Measurements from ENCODE around the gene PRKCZ. TPM values are rescaled to one million over a fixed set of nuclear protein-coding genes. Genes with fewer than 3 reads are reported as not detected.

PRKCZ gene
- total RNA-seq, 1 donor from 2014 or later: 41.6 TPM

DNA sequence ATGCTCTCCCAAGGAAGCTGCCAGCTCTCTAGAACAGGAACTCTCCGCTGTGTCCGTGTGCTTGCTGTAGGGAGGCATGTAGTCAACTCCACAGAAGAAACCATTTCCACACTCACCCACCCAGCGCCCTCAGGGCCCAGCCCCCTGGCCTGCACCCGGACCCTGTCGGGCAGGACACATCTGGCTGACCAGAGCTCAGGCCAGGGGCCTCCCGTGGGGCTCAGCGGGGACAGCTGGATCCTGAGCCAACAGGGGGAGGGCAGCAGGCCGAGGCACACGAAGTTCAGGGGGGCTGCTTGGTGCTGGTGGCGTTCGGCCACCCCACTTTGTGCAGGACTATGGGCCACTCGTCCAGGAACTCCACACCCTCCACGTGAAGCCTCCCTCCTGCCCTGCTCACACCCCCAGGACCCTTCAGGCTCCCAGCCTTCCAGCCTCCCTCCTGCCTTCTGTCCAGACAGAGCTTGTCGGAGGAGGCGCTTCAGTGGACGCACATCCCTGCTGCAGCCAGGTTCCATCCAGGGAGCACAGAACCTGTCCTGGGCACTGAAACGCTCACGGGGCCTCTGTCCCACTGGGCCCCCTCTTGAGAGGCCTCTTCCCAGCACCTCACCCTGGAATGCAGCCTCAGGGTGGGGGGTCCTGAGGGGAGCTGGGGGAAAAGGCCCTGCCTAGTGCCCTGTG lies 159.3 kb downstream of the PRKCZ start:
- peak; percentile 49 for DNase-seq (ENCODE audit: low spot score)

DNA sequence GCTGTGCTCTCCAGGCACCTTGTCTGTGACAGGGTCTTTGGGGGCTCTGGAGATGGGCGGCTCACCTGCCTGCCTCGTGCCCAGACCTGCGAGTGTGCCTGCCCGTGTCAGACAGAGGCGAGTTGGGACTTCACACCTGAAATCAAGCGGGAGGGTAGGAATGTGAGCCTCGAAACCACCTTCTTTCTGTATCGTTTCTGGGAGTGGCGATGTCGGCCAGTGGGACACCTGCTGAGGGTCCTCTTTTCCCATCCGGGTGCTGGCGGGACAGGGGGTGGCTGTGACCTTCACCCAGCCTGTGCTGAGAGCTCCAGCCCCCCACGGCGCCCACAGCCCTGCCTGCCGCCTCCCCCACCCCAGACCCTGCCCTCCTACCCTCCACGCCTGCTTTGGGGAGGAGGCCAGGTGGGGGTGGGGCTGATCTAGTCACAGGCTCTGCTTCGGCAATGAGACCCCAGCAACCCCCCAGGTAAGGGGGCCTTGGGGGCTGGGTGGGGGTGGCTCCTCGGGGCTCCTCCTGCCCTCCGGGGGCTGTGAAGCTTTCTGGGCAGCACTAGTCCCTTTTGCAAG lies 160.0 kb downstream of the PRKCZ start:
- peak; percentile 51 for DNase-seq (ENCODE audit: low spot score)

DNA sequence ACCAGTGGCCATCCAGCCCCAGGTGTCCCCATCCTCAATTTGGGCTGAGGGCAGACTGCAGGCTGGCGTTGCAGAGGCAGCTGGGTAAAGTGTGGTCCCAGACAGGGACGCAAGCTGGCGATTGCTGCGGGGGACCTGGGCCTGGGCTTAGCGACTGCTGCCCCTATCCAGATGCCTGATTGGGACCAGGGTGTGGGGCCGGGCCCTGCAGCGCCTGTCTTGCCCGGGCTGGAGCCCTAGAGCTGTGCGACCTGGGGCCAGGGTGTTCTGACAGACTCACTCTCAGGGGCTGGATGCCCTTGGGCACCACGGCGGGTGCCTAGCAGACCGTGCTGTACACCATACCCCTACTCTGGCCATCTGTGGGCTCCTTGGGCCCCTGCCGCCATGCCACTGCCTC lies 160.6 kb downstream of the PRKCZ start:
- DNase-seq (ENCODE audit: low spot score): peak; percentile 47

- DNase-seq (ENCODE audit: low spot score): no peak
These were observed 162.0 kb downstream of the PRKCZ start for GRCh38 chr1:2212274-2212531.

DNA sequence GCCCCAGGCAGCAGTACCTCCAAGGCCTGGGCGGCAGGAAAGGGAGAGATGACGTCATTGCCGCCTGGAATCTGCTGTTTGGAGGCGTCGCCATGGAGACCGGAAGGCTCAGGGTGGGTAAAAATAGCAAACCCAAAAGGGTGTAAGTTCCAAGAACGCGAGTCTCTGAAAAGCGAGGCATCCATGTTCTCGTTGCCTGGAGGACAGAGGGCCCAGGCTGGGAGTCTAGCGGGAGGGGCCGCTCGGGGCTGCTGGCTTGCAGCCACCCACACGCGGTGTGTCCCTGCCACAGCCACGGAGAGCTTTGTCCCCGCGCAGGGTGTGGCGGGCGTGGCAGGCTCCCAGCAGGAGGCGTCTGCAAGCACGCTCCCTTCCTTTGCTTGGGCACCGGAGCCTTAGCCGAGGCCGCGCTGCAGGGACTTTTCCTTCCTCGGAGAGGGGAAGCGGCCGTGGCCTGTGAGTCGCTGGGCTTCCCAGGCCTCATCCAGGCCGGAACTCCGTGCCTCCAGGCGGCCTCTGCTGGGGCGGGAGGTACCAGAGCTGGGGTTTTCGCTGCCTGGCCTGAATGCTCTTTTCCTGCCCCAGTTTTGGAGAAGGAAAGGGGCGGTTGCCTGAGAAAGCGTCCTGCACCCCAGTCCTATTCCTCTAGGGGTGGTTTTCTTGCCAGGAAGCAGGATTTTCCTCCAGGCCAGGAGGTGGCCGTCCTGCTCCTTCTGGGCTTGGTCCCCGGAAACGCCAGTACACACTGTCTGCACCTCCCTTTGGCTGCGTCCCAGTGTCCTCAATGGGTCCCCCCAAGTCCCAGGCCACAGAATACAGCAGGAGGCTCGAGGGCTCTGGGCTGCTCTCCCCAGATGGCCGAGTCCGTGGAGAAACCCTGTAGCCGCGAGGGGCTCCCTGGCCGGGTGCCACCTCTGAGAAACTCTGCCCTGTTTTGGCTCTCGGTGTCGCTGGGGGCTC lies 162.6 kb downstream of the PRKCZ start:
- peak; percentile 89 for DNase-seq (ENCODE audit: low spot score)

DNA sequence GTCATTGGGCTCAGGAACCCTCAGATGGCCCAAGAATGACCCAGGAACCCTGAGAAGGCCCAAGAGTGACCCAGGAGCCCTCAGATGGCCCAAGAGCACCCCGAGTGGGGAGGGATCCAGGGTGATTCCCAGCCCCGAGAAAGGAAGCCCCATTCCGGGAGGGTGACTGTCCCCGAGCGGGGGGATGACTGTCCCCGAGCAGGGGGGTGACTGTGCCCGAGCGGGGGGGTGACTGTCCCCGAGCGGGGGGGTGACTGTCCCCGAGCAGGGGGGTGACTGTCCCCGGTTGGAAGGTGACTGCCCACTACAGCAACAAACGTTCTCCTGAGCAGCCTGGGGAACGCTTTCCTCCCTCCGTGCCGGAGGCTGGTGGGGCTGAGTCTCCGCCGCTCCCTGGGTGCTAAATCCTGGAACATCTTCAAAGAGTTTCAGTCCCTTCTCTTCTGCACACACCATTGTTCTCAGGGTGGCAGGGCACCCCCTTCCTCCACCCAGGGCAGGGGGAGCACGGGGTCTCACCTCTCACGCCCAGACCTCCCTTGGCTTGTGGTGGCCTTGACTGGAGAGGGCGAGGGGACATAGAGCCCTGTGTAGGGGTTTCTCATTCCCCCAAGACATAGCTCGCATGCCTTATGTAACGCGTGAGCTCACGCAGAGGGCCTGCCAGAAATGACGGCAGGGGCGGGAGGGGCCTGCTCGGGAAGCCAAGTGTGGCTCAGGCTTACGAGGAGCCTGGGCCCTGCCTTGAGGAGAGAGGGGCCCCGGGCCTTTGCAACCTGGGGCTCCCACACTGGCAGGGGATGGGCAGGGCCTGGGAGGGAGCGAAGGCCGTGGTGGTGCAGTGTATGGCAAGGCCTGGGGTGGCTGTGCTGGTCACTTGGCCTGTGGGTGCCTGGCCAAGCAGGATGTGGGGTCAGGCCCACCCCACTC lies 163.6 kb downstream of the PRKCZ start:
- peak; percentile 84 for DNase-seq (ENCODE audit: low spot score)

GRCh38 chr1:2214541-2215241 lies 164.5 kb downstream of the PRKCZ start:
- peak; percentile 62 for DNase-seq (ENCODE audit: low spot score)

- peak; percentile 51 for DNase-seq (ENCODE audit: low spot score)
These were observed 165.1 kb downstream of the PRKCZ start for GRCh38 chr1:2215329-2215728.

- peak; percentile 43 for DNase-seq (ENCODE audit: low spot score)
These were observed 165.9 kb downstream of the PRKCZ start for GRCh38 chr1:2215909-2216766.

GRCh38 chr1:2216767-2217058 lies 166.5 kb downstream of the PRKCZ start:
- DNase-seq (ENCODE audit: low spot score): peak; percentile 41

GRCh38 chr1:2221271-2221670 lies 171.1 kb downstream of the PRKCZ start:
- DNase-seq (ENCODE audit: low spot score): no peak

GRCh38 chr1:2224170-2224584 lies 174.0 kb downstream of the PRKCZ start:
- no peak for DNase-seq (ENCODE audit: low spot score)

DNA sequence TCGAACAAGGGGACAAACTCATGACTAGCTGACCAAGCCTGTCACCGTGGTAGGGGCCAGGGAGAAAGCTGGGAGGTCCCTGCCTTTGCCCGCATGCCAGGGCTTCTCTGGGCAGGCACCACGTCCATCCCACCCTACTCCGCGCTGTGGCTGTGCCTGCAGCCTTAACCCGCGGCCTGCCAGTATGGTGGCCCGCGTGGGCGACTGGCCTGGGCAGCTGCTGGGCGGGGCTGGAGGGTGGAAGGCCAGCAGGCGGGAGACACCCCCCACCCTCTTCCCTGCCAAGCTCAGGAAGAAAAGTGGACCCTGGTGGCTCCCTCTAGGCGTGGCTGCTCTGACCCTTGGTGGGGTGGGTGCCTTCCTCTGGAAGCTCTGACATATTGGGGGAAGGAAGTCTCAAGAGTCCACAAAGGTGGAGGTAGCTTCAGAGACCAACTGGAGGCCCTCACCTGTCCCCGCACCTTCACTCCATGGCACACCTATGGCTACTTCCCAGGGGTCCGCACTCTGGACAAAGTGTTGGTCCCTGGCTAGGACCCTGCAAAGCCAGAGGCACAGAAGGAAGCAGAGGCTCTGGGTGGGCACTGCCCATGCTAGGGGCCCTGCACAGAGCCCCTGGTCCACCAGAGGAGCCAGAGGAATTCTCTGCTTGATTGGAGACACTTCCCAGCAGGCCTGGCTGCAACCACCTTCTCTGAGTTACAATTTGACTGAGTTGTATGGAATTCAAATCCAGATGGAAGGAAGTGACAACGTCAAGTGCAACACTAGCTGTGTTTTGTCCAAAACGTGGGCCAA lies 174.6 kb downstream of the PRKCZ start:
- DNase-seq (ENCODE audit: low spot score): peak; percentile 43

DNA sequence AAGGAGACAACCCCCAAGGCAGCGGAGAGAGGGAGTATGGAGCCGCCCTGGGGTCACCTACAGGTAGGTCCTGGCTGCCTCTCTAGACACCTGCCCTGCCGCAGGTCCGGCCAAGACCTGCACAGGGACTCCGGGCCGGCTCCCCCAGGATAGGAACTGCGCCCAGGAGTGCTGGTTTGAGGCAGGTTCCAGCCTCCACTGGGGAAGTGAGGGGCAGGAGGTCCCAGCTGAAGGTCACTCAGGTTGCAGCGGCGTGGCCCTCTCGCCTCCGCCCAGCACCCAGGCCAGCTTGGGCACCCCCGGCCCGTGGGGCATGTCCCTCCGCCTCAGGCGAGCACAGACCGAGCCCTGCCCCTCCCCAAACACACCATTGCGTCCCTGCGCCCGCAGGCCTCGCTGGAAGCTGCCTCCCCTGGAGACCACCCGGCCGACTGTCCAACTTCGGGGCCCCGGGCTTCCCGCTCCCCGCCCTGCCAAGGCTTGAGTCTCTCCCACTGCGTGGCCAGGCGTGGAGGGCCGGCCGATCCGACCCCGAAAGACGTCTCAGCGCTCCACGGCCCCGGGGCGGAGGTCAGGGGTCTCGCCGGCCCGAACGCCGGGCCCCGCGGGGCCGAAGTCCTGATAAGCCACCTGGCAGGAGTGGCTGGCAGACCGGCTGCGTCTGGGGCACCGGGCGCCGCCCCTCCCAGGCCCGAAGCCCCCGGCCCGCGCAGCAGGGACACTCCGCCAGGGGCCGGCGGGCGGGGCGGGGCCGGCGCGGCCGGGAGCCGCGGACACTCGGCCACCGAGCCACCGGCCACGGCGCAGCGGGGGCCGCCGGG lies 176.5 kb downstream of the PRKCZ start:
- peak; percentile 58 for DNase-seq (ENCODE audit: low spot score)

GRCh38 chr1:2227346-2228156 lies 177.3 kb downstream of the PRKCZ start:
- DNase-seq (ENCODE audit: low spot score): peak; percentile 97

- DNase-seq (ENCODE audit: low spot score): no peak
These were observed 178.0 kb downstream of the PRKCZ start, which contains the start of gene SKI for GRCh38 chr1:2228157-2228594. Gene SKI (plus strand): TSS chr1:2228319. CDS start chr1:2228767, 448 bp downstream.

- DNase-seq (ENCODE audit: low spot score): no peak
These were observed 178.5 kb downstream of the PRKCZ start for GRCh38 chr1:2228694-2229036.
